ENCODE results near the gene MYH15. TPM values are rescaled to one million over a fixed set of nuclear protein-coding genes. Genes with fewer than 3 reads are reported as not detected.

MYH15 gene
- total RNA-seq, 1 donor from 2014 or later, result 0.05 TPM

- no peak overlapping the region for H3K27ac Mint-ChIP-seq (ENCODE audit: unreplicated experiment)
- no peak for TF ChIP-seq CTCF (IDR thresholded peaks at IDR 0.05)
- no peak overlapping the region for H3K4me3 Mint-ChIP-seq (ENCODE audit: unreplicated experiment)
- H3K4me1 Mint-ChIP-seq (ENCODE audit: low read depth), result peaks cover 34% of the 10 kb centered on the region
- no peaks in the 10 kb centered on the region for H3K36me3 Mint-ChIP-seq (ENCODE audit: low read depth)
- H3K27me3 Mint-ChIP-seq (ENCODE audit: low read depth), result no peaks in the 10 kb centered on the region
- H3K9me3 Mint-ChIP-seq (ENCODE audit: low read depth), result peaks cover 6% of the 10 kb centered on the region
- DNase-seq (ENCODE audit: low spot score), result no peak
These were observed 108.6 kb downstream of the MYH15 start for GRCh38 chr3:108401836-108402235.

GRCh38 chr3:108398510-108398909, 111.9 kb downstream of the MYH15 start:
- H3K4me1 Mint-ChIP-seq (ENCODE audit: low read depth), result peaks cover 4% of the 10 kb centered on the region
- H3K27ac Mint-ChIP-seq (ENCODE audit: unreplicated experiment), result no peak overlapping the region
- TF ChIP-seq CTCF (IDR thresholded peaks at IDR 0.05), result no peak
- H3K36me3 Mint-ChIP-seq (ENCODE audit: low read depth), result no peaks in the 10 kb centered on the region
- no peak overlapping the region for H3K4me3 Mint-ChIP-seq (ENCODE audit: unreplicated experiment)
- no peaks in the 10 kb centered on the region for H3K27me3 Mint-ChIP-seq (ENCODE audit: low read depth)
- peaks cover 6% of the 10 kb centered on the region for H3K9me3 Mint-ChIP-seq (ENCODE audit: low read depth)
- no peak for DNase-seq (ENCODE audit: low spot score)

- Mint-ChIP-seq H3K27ac (ENCODE audit: unreplicated experiment) (no peak overlapping the region), H3K4me1 (ENCODE audit: low read depth) (peaks cover 11% of the 10 kb centered on the region), H3K4me3 (ENCODE audit: unreplicated experiment) (no peak overlapping the region), H3K9me3 (ENCODE audit: low read depth) (peaks cover 6% of the 10 kb centered on the region), H3K36me3 (ENCODE audit: low read depth) (no peaks in the 10 kb centered on the region), H3K27me3 (ENCODE audit: low read depth) (no peaks in the 10 kb centered on the region)
- no peak for DNase-seq (ENCODE audit: low spot score)
- TF ChIP-seq CTCF (IDR thresholded peaks at IDR 0.05), result no peak
These were observed 114.1 kb downstream of the MYH15 start for GRCh38 chr3:108396336-108396735.

GRCh38 chr3:108394563-108394962, 115.8 kb downstream of the MYH15 start:
- peaks cover under 1% of the 10 kb centered on the region for H3K9me3 Mint-ChIP-seq (ENCODE audit: low read depth)
- no peak overlapping the region for H3K4me3 Mint-ChIP-seq (ENCODE audit: unreplicated experiment)
- TF ChIP-seq CTCF (IDR thresholded peaks at IDR 0.05), result no peak

GRCh38 chr3:108394016-108394415, 116.4 kb downstream of the MYH15 start:
- Mint-ChIP-seq H3K27ac (ENCODE audit: unreplicated experiment) (no peak overlapping the region), H3K4me1 (ENCODE audit: low read depth) (peaks cover 13% of the 10 kb centered on the region), H3K4me3 (ENCODE audit: unreplicated experiment) (no peak overlapping the region), H3K36me3 (ENCODE audit: low read depth) (no peaks in the 10 kb centered on the region), H3K27me3 (ENCODE audit: low read depth) (no peaks in the 10 kb centered on the region), H3K9me3 (ENCODE audit: low read depth) (no peaks in the 10 kb centered on the region)
- no peak for DNase-seq (ENCODE audit: low spot score)
- TF ChIP-seq CTCF (IDR thresholded peaks at IDR 0.05), result no peak

More at GRCh38 chr3:108394563-108394962, 115.8 kb downstream of the MYH15 start:
- no peak for DNase-seq (ENCODE audit: low spot score)
- peaks cover 11% of the 10 kb centered on the region for H3K4me1 Mint-ChIP-seq (ENCODE audit: low read depth)
- H3K27me3 Mint-ChIP-seq (ENCODE audit: low read depth), result no peaks in the 10 kb centered on the region
- no peaks in the 10 kb centered on the region for H3K36me3 Mint-ChIP-seq (ENCODE audit: low read depth)
- H3K27ac Mint-ChIP-seq (ENCODE audit: unreplicated experiment), result no peak overlapping the region
